Measurements from ENCODE around the gene MAD2L1. TPM values are rescaled to one million over a fixed set of nuclear protein-coding genes. Genes with fewer than 3 reads are reported as not detected.

MAD2L1 gene
- total and polyA plus RNA-seq, 2 of the 13 experiments (the other 11 are each of a cell fraction or from before 2014, with no cell fraction given), result 40.6 to 109 TPM

GRCh38 chr4:120066517-120067340 lies at the start of gene MAD2L1 (continued):
- TF ChIP-seq YEATS2 (CRISPR knock-in tag; IDR thresholded peaks at IDR 0.05; ENCODE audit: borderline replicate concordance), result peak; percentile 60
- TF ChIP-seq HNF1A (IDR thresholded peaks at IDR 0.05; ENCODE audit: low read depth), result no peak
- peak; percentile 6; the same call in 1 of the 2 replicates for TF ChIP-seq HNF1A (CRISPR knock-in tag; IDR thresholded peaks at IDR 0.05; ENCODE audit: borderline replicate concordance)
- no peak for TF ChIP-seq TCF12 (IDR thresholded peaks at IDR 0.05)
- TF ChIP-seq TCF12 (CRISPR knock-in tag; IDR thresholded peaks at IDR 0.05), result no peak
- 0 out of 2 replicates have a peak, but pooled peaks have one; percentile 59 for TF ChIP-seq ZNF44 (CRISPR knock-in tag; IDR thresholded peaks at IDR 0.05)
- no peak for TF ChIP-seq GPBP1L1 (CRISPR knock-in tag; IDR thresholded peaks at IDR 0.05)
- no peak for TF ChIP-seq ZNF839 (CRISPR knock-in tag; IDR thresholded peaks at IDR 0.05; ENCODE audit: borderline replicate concordance)
- no peak for TF ChIP-seq CEBPG (CRISPR knock-in tag; IDR thresholded peaks at IDR 0.05)
- no peak for TF ChIP-seq BRCA1 (CRISPR knock-in tag; IDR thresholded peaks at IDR 0.05)
- no peak for TF ChIP-seq IRF1 (CRISPR knock-in tag; IDR thresholded peaks at IDR 0.05; ENCODE audit: low read depth)
- peak; percentile 9; the same call in 1 of the 2 replicates for TF ChIP-seq LBX2 (CRISPR knock-in tag; IDR thresholded peaks at IDR 0.05; ENCODE audit: borderline replicate concordance)
- no peak for TF ChIP-seq GTF3A (CRISPR knock-in tag; conservative IDR thresholded peaks at IDR 0.05)
- peak; percentile 11 for TF ChIP-seq RXRA (CRISPR knock-in tag; IDR thresholded peaks at IDR 0.05)
- 0 out of 2 replicates have a peak, but pooled peaks have one; percentile 10 for TF ChIP-seq ZNF143 (CRISPR knock-in tag; IDR thresholded peaks at IDR 0.05)
- no peak for TF ChIP-seq ZNF253 (CRISPR knock-in tag; IDR thresholded peaks at IDR 0.05; ENCODE audit: borderline replicate concordance)
- TF ChIP-seq ZNF567 (CRISPR knock-in tag; IDR thresholded peaks at IDR 0.05; ENCODE audit: borderline replicate concordance), result no peak; the same call in 1 of the 2 replicates
- no peak for TF ChIP-seq ZNF674 (CRISPR knock-in tag; IDR thresholded peaks at IDR 0.05; ENCODE audit: low read depth)
- no peak for TF ChIP-seq SMAD9 (CRISPR knock-in tag; IDR thresholded peaks at IDR 0.05)
- TF ChIP-seq PAF1 (CRISPR knock-in tag; IDR thresholded peaks at IDR 0.05), result no peak
- TF ChIP-seq CHCHD3 (CRISPR knock-in tag; IDR thresholded peaks at IDR 0.05), result peak; percentile 44
